ENCODE results near the gene NUP54. TPM values are rescaled to one million over a fixed set of nuclear protein-coding genes. Genes with fewer than 3 reads are reported as not detected.

The NUP54 gene, protein sequence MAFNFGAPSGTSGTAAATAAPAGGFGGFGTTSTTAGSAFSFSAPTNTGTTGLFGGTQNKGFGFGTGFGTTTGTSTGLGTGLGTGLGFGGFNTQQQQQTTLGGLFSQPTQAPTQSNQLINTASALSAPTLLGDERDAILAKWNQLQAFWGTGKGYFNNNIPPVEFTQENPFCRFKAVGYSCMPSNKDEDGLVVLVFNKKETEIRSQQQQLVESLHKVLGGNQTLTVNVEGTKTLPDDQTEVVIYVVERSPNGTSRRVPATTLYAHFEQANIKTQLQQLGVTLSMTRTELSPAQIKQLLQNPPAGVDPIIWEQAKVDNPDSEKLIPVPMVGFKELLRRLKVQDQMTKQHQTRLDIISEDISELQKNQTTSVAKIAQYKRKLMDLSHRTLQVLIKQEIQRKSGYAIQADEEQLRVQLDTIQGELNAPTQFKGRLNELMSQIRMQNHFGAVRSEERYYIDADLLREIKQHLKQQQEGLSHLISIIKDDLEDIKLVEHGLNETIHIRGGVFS
- 61.2 and 72.6 TPM in 2 replicates for total RNA-seq

DNA sequence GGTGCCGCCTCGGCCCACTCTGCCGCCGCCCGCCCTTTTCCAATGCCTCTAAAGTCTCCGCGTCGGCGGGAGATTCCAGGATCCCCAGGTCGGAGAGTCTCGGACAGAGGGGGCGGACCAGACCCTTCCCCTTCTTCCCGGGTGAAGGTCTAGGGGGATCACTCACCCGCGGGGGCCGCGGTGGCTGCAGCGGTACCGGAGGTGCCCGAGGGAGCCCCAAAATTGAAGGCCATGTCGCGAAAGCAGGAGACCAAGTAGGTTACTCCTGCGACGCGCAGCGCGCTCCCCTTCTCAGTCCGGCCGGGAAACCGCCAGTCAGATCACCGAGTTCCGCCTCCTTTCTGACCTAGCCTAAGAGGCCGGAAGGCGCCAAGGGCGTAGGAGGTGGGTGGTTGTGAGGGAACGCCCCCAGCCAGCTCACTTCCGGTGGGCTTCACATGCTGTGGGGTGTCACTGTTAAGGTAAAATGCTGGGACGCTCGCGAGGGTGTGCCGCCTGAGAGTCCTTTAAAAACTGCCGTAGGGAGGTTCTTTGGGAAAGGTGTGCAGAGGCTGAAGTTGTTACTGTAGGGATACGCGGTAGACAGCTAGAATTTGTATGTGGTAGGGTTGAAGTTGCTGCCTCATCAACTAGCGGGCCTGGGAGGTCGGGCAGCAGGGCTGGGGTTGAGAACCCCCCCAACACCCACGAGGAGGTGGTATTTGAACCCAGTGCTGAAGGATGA lies at the start of gene NUP54:
Gene NUP54, minus strand, starts transcription at position 256 of the 724 bp plus-strand sequence. Its CDS starts 23 bp downstream, at position 233.
- peak; percentile 79 for DNase-seq (ENCODE audit: low read depth, low spot score)

DNA sequence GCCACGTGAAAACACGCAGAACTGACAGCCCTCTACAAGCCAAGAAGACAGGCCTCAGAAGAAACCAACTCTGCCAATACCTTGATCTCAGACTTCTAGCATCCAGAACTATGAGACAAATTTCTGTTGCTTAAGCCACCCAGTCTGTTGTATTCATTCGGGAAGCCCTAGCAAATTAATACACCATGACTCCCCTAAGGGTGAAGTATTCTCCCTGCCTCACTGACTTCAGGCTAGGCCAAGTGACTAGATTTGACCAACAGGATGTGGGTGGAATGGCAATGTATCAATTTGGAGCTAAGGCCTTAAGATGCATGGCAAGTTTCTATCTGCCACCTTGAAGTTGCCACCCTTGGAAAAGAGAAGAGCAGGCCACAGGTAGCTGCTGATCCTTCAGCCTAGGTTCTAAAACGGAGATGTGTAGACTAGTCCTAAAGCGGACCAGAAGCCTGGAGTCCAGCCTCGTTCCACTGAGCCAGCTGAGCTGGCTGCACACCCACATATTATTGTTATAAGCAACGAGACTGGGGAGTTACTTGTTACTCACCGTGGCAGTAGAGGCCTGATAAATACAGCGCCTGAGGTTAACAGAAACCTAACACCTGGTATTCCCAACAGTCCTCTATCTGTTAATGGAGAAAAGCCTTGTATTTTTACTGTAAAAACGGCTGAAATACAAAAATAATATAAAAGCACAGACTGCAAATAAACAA lies 49.0 kb upstream of the NUP54 start:
- DNase-seq (ENCODE audit: low read depth, low spot score), result no peak

DNA sequence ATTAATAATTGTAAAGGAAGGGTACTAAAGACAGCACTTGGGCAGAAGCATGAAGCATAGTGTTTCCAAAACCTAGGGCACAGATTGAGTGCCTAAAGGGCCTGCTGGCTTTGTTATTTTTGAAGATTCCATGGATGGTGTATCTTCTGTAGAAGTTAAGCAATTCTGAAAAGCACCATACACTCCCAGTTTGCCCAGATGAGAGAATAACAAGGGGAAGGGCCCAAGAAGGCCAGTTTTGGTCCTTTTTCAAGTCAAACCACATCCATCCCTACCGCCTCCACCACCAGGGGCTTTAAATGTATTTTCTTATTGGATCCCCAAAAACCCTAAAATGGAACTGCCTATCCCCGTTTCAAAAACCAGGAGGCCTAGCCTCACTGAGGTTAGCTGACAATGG lies 48.2 kb upstream of the NUP54 start:
- no peak for DNase-seq (ENCODE audit: low read depth, low spot score)

DNA sequence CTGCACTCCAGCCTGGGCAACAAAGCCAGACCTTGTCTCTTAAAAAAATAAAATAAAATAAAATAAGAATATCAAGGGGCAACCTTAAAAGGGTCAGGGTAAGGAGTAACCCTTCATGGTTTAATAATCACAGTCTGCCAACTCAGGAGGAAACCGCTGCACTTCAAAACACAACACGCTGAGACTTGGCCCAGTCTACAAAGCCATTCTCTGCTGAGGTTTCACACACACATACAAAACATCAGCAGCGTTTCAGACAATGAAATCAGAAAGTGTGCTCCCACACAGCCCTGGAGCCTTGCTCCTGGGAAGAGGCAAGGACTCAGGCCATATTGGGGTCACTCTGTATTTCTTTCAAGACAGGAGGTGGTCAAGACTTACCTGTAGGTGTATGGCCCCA lies 47.1 kb upstream of the NUP54 start:
- no peak for DNase-seq (ENCODE audit: low read depth, low spot score)

DNA sequence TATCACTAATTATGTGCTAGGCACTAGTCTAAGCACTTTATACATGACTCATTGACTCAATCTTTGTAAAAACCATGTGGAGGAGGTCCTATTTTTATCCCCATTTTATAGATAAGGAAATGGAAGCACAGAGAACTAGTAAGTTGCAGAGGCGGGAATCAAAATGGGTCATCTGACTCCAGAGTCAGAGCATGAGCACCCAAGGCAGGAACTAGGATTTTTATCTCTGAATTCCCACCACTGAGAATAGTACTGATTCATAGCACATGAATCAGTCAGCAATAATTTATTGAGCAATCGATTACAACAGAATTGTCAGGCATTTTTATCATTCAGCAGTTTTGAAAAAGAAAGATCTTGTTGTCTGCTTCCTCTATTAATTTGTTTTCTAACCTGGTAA lies 46.1 kb upstream of the NUP54 start:
- DNase-seq (ENCODE audit: low read depth, low spot score), result no peak

DNA sequence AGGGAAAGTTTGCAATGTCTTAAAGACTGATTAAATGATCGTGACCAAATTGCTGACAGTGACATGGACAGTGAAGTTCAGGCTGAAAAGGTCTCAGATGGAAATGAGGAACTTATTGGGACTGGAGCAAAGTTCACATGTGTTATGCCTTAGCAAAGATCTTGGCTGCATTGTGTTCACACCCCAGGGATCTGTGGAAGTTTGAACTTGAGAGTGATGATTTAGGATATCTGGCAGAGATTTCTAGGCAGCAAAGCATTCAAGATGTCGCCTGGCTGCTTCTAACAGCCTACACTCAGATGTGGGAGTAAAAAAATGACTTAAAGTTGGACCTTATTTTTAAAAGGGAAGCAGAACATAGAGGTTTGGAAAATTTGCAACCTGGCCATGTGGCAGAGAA lies 44.0 kb upstream of the NUP54 start:
- no peak for DNase-seq (ENCODE audit: low read depth, low spot score)

DNA sequence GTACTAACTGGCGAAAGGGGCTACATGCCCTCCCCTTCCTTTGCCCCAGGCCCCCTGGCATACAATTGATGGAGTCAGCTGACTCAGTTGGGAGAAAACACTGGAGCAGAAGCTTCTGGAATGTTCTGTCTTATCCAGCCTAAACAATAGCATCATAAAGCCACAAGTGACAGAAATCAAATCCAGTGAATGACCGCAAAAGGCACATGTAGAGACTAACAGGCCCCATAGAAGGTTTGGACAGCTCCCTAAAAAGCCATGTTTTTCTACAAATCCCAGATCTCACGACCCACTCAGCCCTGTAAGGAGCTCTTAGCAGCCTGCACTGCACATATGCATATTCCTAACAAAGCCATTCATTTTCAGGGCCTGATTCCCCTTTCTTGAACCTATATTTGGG lies 40.4 kb upstream of the NUP54 start:
- DNase-seq (ENCODE audit: low read depth, low spot score), result no peak

DNA sequence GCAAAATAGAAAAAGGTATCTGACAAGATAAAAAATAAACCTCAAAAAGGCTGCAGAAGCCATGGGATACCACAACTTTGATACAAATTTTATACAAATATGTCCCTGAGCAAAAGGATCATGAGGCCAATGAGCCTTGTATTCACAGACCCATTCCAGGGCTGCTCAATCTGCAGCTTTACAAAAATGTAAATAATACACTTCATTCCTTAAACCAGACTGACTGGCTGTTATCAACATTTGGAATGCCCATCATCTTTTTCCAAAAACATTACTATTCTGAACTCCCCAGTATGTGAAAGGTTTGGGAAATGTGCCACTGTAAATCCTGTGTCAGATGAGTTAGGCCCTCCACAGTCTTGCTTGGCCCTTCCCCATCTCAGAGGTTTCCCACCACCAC lies 40.0 kb upstream of the NUP54 start:
- no peak for DNase-seq (ENCODE audit: low read depth, low spot score)

DNA sequence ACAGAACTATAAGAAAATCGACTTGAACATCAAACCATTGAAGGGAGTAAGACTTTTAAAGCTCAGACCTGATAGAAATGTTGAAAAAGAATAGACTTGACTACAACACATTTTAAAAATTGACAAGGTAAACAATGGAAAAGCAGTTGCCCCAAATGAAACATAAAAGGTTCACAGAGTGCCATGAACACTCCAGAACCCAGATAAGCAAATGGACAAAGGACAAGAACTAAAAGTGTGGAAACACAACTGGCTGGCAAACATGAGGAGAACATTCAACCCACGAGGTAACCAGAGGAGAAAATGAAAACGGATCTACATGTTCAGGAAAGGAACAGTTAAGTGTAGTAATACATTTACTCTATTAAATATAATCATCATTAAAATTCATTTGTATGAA lies 39.0 kb upstream of the NUP54 start:
- no peak for DNase-seq (ENCODE audit: low read depth, low spot score)

DNA sequence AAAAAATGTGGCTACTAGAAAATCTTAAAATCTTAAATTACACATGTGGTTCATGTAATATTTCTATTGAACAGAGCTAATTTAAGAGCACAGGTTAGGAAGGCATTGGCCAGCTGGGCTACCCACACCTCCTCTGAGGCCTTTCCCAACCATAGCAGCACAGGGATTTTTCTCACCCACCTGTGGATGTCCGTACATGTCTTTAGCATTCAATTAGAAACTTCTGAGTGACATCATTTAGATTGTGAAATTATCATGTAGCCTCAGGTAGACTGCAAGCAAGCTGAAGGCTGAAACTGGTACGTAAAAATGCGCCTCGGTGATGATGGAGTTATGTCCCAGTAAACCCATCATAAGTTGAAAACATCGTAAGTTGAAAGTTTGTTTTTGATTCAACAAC lies 34.3 kb upstream of the NUP54 start:
- DNase-seq (ENCODE audit: low read depth, low spot score), result no peak

DNA sequence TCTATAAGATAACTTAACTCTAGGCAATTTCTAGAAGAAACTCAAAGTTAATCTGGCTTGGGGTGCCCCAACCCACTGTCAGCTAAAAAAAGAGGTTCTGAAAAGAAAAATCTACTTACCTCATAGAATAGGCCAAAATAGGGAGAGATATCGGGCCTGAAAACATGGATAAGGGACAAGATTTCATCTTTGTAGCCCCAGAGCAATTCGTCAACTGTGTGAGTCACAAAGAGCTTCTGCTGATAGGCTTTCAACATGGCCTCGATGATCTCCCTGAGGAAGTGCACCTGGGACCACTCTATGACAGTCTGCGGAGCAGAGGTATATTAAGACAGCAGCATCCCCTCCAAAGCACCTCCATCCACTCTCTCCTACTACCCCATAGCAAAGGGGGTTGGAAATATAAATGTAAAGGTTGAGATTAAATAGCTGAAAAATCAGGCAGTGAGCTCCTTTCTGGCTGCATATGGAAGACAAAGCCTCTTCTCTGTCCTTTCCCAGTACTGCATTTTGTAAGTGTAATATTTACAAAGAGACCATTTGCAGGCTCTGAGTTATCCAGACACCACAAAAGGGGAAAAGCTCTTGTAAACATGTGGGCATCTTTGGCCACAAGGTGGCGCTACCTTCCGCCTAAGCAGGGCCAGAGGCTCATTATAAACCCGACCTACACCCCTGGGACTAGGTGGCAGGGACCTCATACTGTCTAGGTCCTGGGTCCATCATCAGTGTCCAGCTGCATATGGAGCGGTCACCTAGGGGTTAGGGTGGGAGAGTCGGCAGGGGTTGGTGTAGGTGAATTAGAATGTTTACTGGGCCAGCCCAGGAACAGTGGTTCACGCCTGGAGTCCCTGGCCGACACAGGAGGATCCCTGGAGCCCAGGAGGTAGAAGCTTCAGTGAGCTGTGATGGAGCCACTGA lies 31.5 kb upstream of the NUP54 start:
- peak; percentile 47 for DNase-seq (ENCODE audit: low read depth, low spot score)

DNA sequence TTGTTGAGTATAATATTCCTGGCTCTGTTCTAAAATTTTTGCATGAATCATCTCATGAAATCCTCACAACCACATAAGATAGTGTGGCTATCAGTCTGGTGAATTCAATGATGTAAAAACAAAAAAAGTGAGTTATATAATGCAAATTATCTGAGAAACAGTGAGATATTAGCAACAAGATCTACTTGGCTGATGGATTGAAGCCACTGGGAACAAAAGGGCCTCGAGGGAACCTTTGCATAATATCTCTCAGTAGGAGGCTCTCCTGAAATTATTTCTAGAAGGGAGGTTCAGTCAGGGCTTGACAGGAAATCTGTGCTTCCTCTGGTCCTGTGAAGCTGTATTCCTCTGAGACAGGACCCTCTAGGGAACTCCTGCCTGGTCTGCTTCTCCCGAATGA lies 30.1 kb upstream of the NUP54 start:
- no peak for DNase-seq (ENCODE audit: low read depth, low spot score)

DNA sequence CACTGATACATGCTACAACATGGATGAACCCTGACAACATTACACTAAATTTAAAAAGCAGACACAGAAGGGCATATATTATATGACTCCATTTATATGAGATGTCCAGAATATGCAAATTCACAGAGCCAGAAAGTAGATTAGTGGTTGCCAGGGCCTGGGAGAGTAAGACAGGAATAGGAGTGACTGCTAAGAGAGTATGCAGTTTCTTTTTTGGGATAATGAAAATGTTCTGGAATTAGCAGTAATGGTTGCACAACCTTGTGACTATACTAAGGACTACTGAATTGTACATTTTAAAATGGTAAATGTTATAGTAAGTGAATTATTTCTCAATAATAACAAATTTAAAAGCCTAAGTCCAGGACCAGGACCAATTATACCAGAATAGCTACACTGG lies 29.5 kb upstream of the NUP54 start:
- DNase-seq (ENCODE audit: low read depth, low spot score), result no peak

DNA sequence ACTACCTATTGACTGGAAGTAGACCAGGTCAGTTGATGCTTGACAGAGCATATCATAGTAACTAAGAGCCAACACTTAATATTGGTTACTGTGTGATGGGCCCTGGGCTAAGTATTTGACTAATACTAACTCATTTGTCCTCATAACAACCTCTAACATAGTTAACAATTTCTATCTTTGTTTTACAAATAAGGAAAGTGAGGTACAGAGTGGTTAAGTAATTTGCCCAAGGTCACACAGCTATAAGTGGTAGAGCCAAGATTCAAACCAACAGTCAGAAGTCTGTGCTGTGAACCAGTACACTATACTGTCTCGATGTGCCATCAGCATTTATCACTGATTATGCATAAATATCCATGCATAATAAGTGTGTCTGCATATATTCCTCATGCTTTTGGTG lies 27.1 kb upstream of the NUP54 start:
- no peak for DNase-seq (ENCODE audit: low read depth, low spot score)

DNA sequence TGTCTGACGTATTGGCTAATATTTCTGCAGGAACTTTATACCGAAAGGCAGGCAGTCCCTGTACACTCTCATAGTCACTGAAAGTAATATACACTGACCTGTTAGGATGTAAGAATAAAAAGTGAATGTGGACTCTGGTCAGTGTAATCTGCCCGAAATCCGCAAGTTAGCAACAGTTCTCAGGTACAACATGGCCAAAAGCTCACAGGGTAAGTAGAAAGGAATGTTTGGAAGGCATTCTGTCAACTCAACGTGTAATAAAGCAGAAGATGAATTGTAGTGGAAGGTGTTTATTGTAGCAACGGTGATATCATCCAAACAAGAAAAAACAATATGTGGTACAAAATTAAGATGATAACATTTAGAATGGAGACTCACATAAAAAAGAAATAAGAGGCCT lies 26.0 kb upstream of the NUP54 start:
- DNase-seq (ENCODE audit: low read depth, low spot score), result no peak

DNA sequence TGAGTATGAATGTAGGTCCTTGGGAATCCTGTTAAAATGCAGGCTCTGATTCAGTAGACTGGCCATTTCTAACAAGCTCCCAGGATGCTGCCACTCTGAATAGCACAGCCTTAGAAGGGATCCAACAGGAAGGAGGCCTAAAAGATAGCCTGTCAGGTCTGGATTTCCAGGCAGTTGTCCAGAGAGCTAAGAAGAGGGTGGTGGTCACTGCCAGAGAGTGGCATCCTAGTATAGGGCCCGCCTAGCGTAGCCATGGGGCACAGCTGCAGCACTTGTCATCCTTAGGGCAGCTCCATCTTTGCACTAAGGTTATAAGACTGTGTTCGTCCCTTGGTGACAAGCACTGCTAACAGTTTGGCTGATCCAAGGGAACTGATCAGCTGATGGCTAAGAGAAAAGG lies 20.5 kb upstream of the NUP54 start:
- DNase-seq (ENCODE audit: low read depth, low spot score), result no peak

DNA sequence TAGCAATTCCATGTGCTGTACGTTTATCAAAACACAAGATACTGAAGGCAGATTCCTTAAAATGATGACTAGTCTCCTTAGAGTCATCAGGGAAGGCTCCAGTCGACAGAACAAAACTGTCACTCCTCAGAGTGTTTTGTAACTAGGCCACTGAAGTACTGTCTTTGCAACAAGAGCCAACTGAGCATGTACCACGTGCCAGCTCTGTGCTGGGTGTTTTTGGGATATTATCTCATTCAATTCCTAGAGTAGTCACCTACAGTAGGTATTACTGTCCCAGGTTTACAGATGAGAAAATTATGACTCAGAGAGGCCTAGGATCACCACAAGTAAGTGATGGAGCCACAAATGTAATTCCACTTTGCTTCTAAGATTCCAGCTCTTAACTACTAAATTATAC lies 18.3 kb upstream of the NUP54 start:
- DNase-seq (ENCODE audit: low read depth, low spot score), result no peak

DNA sequence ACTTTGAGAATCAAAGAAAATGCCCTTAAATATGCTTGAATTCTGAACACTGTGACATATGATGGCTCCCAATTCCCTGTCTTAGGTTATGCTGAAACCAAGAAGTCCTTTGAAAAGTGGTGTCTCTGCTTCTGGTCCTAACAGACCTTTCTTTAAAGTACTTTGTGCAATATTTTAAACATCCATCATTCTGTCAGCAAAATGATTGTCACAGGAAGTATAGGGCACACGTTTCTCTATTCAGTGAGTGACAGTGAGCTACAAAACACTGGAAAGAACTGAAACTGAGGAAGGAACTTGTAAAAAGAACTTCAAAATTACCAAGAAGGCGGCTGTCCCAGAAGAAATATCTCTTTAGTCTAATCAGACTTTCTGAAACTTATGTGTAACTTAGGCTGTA lies 12.2 kb upstream of the NUP54 start:
- DNase-seq (ENCODE audit: low read depth, low spot score), result no peak

DNA sequence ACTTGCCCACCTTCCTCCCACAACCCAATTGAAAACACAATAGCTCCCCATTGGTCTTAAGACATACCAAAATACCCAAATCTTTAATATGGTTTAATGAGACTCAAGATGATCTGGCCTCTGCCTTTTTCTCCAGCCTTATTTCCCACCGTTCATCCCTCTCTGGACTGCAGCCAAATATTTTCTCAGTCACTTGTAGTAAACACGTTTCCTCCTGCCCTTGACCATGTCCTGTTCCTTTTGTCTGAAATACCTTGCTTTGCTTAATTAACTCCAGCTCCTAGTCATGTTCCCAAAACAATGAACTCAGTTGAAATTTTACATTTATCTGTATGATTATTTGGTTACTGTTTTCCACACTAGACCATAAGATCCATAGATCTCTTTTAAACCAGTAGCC lies 8.4 kb upstream of the NUP54 start:
- DNase-seq (ENCODE audit: low read depth, low spot score), result peak; percentile 20

DNA sequence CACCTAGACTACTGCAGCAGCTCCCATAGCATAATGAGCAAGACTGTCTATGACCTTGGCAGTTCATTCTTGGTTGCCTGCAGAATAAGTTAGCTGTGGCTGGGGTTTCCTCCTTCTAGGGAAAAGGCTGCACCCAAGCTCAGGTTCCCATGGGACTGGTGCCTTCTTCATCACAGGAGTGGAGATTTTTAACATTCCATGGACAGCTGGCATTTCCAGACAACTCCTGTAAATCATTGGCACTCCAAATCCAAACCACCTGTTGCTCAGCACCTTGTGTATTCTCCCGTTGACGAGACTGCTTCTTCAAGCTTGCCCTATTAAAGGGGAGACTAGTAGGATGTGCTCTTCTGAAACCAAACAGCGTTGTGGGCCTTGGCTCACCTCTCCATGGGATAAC lies 7.8 kb upstream of the NUP54 start:
- DNase-seq (ENCODE audit: low read depth, low spot score), result no peak

DNA sequence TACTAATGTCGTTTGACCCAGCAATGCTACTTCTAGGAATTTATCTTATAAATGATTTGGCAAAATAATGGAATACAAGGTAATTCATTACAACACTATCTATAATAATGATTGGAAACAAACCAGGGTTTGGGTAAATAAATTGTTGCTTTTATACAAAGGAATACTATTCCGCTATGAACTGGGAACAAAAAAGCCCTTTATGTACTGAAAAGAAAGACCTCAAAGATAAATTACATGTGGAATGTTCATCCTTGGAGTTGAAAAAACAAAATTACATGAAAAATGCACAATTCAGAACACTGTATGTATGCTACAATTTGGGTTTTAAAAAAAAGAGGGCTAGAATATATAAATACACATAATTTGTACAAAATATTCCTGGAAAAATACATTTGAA lies 5.2 kb upstream of the NUP54 start:
- DNase-seq (ENCODE audit: low read depth, low spot score), result no peak

Data from pulmonary artery endothelial cell (primary cell).